DOHH2 (cell line): ENCODE data around the gene PNPLA2.

Experiments
- H3F3A ChIP-seq: fragments of 200-600 bp; sonication (generic), shearing (Covaris generic); 2 replicates; pipeline ENCODE4 v1.6.0; 2016; ENCODE audit warnings: antibody characterized with exemption, mild to moderate bottlenecking; ENCODE audit not compliant: control insufficient read depth, insufficient read depth
- H3K27ac ChIP-seq: fragments of 200-600 bp; sonication (generic); 2 replicates; pipeline ENCODE4 v1.5.1; 2014; ENCODE audit warnings: low read depth, mild to moderate bottlenecking, low read length, moderate library complexity
- H3K27me3 ChIP-seq: fragments of 200-600 bp; sonication (generic); 2 replicates; pipeline ENCODE4 v1.6.1; 2014; ENCODE audit warnings: mild to moderate bottlenecking, low read length, mixed read lengths; ENCODE audit not compliant: control insufficient read depth
- H3K36me3 ChIP-seq: fragments of 200-600 bp; sonication (generic); 2 replicates; pipeline ENCODE4 v1.6.1; 2014; ENCODE audit warnings: mild to moderate bottlenecking, low read length, moderate library complexity, mixed read lengths; ENCODE audit not compliant: control insufficient read depth
- H3K4me1 ChIP-seq: fragments of 200-600 bp; sonication (generic); 2 replicates; pipeline ENCODE4 v1.6.1; 2014; ENCODE audit warnings: mild to moderate bottlenecking, low read length, mixed read lengths; ENCODE audit not compliant: control insufficient read depth
- H3K4me2 ChIP-seq: fragments of 200-600 bp; sonication (generic); 2 replicates; pipeline ENCODE4 v1.6.0; 2014; ENCODE audit warnings: mild to moderate bottlenecking, low read length, moderate library complexity
- H3K4me3 ChIP-seq: fragments of 200-600 bp; sonication (generic); 2 replicates; pipeline ENCODE4 v1.5.1; 2014; ENCODE audit warnings: mild to moderate bottlenecking, low read length, mixed read lengths
- H3K79me2 ChIP-seq: fragments of 200-600 bp; sonication (generic); 2 replicates; pipeline ENCODE4 v1.6.1; 2014; ENCODE audit warnings: mild to moderate bottlenecking, low read length, mixed read lengths; ENCODE audit not compliant: control insufficient read depth
- H3K9me2 ChIP-seq: fragments of 200-600 bp; sonication (generic); replicated peaks from 2 replicates; pipeline ENCODE4 v1.6.1; 2014; ENCODE audit warnings: mild to moderate bottlenecking, low read length, mixed read lengths; ENCODE audit not compliant: control insufficient read depth
- H3K9me3 ChIP-seq: fragments of 200-600 bp; sonication (generic); 2 replicates; pipeline ENCODE4 v1.6.1; 2014; ENCODE audit warnings: antibody characterized with exemption, low read length, mixed read lengths; ENCODE audit not compliant: control insufficient read depth, insufficient read depth
- H4K20me1 ChIP-seq: fragments of 200-600 bp; sonication (generic); 2 replicates; pipeline ENCODE4 v1.6.0; 2014; ENCODE audit warnings: low read depth, mild to moderate bottlenecking, antibody characterized with exemption, low read length, moderate library complexity; ENCODE audit not compliant: control insufficient read depth, insufficient read depth
- EZH2phosphoT487 ChIP-seq: fragments of 200-600 bp; sonication (generic); IDR thresholded peaks from 2 replicates; pipeline ENCODE4 v1.6.1; 2017; ENCODE audit warnings: borderline replicate concordance, mild to moderate bottlenecking, antibody characterized with exemption, low read length, moderate library complexity, mixed read lengths
- TF ChIP-seq, protein P1 (sequence below): fragments of 200-600 bp; sonication (generic); IDR thresholded peaks from one replicate; pipeline ENCODE4 v1.5.1; 2014; ENCODE audit warnings: antibody characterized with exemption, mild to moderate bottlenecking, low read depth, low read length; ENCODE audit not compliant: poor library complexity, severe bottlenecking

PNPLA2 gene

DNA sequence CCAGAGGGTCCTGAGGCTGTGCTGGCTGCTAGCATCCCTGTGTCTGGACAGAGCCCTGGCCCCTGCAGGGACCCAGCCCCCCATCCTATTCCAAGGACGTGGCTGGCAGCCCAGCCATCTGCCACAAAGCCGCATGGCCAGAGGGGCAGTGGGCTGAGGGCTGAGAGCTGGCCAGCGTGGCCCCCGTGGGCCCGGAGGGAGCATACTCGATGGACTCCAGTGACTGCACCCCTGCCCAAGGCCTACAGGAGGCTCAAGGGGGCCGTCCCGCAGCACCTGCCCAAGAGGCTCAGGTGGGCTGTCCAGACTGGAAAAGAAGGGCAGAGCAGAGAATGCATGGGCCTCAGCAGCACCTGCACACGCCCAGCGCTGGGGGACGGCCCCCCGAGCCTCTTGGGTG lies 37.1 kb downstream of the PNPLA2 start:
- H3K4me1 ChIP-seq = no peaks in the 10 kb centered on the region
- no peak overlapping the region for H3K27ac ChIP-seq
- H3K4me2 ChIP-seq = no peak overlapping the region
- no peaks in the 10 kb centered on the region for H3K9me2 ChIP-seq
- peaks cover under 1% of the 10 kb centered on the region; the same call in 1 of the 2 replicates for H3K27me3 ChIP-seq
- H3K9me3 ChIP-seq = no peaks in the 10 kb centered on the region
- TF ChIP-seq, protein P1, sequence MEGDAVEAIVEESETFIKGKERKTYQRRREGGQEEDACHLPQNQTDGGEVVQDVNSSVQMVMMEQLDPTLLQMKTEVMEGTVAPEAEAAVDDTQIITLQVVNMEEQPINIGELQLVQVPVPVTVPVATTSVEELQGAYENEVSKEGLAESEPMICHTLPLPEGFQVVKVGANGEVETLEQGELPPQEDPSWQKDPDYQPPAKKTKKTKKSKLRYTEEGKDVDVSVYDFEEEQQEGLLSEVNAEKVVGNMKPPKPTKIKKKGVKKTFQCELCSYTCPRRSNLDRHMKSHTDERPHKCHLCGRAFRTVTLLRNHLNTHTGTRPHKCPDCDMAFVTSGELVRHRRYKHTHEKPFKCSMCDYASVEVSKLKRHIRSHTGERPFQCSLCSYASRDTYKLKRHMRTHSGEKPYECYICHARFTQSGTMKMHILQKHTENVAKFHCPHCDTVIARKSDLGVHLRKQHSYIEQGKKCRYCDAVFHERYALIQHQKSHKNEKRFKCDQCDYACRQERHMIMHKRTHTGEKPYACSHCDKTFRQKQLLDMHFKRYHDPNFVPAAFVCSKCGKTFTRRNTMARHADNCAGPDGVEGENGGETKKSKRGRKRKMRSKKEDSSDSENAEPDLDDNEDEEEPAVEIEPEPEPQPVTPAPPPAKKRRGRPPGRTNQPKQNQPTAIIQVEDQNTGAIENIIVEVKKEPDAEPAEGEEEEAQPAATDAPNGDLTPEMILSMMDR = no peak
- TF ChIP-seq EZH2phosphoT487 = no peak
- H3F3A ChIP-seq = no peaks in the 10 kb centered on the region
- H3K36me3 ChIP-seq = no peaks in the 10 kb centered on the region
- H3K79me2 ChIP-seq = no peaks in the 10 kb centered on the region
- H3K4me3 ChIP-seq = no peak overlapping the region
- H4K20me1 ChIP-seq = no peaks in the 10 kb centered on the region

DNA sequence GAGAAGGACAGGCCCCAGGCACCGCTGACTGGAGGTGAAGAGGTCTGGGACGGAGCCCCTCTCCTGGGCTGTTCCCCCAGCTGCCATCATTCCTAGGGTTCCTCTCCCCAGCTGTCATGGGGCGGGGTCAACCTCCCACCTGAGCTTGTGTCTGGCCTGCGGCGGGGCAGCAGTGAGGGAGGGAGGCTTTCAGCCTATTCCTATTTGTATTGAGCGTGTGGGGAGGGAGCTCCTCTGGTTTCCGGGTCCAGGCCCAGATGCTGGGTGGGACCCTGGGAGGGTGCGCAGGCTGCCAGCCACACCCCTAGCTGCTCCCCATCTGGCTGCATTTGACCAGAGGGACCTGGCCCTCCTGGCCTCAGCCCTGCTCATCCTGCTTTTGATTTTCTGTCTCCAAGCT lies 37.7 kb downstream of the PNPLA2 start:
- no peaks in the 10 kb centered on the region for H4K20me1 ChIP-seq
- H3K4me1 ChIP-seq = no peaks in the 10 kb centered on the region
- no peak for TF ChIP-seq EZH2phosphoT487
- TF ChIP-seq, protein P1 = no peak
- no peaks in the 10 kb centered on the region for H3K36me3 ChIP-seq
- no peak overlapping the region for H3K4me2 ChIP-seq
- H3K27me3 ChIP-seq = no peaks in the 10 kb centered on the region
- H3K9me3 ChIP-seq = no peaks in the 10 kb centered on the region
- H3K4me3 ChIP-seq = no peak overlapping the region
- no peak overlapping the region for H3K27ac ChIP-seq
- no peaks in the 10 kb centered on the region for H3F3A ChIP-seq
- no peaks in the 10 kb centered on the region for H3K79me2 ChIP-seq
- H3K9me2 ChIP-seq = no peaks in the 10 kb centered on the region

DNA sequence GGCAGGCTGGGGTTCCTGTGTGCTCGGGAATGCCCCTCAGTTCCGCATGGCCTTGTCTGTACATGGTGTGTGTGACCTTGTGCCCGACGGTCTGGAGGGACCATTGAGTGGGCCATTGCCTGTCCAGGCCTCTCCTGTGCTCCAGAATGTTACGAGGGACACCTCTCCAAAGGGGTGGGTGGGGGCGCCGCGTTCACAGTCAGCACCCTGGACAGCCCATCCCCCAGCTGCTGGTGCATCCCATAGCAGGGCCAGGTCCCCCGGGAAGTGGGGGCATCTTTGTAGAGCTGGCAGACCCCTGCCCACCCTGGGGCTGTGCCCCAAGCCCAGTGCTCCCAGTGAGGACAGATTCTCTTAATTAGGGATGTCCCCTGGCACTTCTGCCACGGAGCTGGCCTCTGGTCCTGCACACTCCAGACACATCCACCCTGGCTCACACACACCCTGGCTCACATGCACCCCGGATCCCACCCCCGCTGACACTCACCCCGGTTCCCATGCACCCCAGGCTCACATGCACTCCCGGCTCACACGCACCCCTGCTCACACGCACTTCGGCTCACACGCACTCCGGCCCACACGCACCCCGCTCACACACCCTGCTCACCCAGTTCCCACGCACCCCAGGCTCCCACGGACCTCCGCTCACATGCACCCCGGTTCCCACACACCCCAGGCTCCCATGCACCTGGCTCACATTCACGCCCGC lies 39.5 kb downstream of the PNPLA2 start:
- H3K36me3 ChIP-seq = no peaks in the 10 kb centered on the region
- no peaks in the 10 kb centered on the region for H3K4me1 ChIP-seq
- H4K20me1 ChIP-seq = no peaks in the 10 kb centered on the region
- no peak overlapping the region for H3K27ac ChIP-seq
- no peaks in the 10 kb centered on the region for H3K9me3 ChIP-seq
- H3K27me3 ChIP-seq = no peaks in the 10 kb centered on the region
- H3K4me2 ChIP-seq = no peak overlapping the region
- no peak for TF ChIP-seq EZH2phosphoT487
- TF ChIP-seq, protein P1 = no peak
- H3F3A ChIP-seq = no peaks in the 10 kb centered on the region
- H3K4me3 ChIP-seq = no peak overlapping the region
- H3K79me2 ChIP-seq = no peaks in the 10 kb centered on the region
- no peaks in the 10 kb centered on the region for H3K9me2 ChIP-seq
